K562 (cell line): ENCODE results near the gene NEDD4L. TPM values are rescaled to one million over a fixed set of nuclear protein-coding genes. Genes with fewer than 3 reads are reported as not detected.

Experiments
- ATAC-seq: fragments of 200-7000 bp; cut with Tn5 transposase; 3 replicates; pipeline ENCODE4 v1.9.1; 2020; ENCODE audit warnings: moderate library complexity
- BruUV-seq: library from RNA; stranded (reverse); fragments of 400-500 nt; replicated peaks from 2 replicates; lab custom pipeline; 2021; lab: Mats Ljungman, UMichigan
- CTCF ChIA-PET: fragments of 300-600 bp; formaldehyde crosslinking; extraction: SDS; loops from one replicate; lab custom pipeline; 2021; ENCODE audit warnings: low intra/inter-chr PET ratio; lab: Yijun Ruan, JAX
- POLR2A ChIA-PET: fragments of 300-600, 350-650 bp; sonication (Branson Sonifier 250); formaldehyde crosslinking; extraction: SDS; loops from one replicate; lab custom pipeline; 2021; ENCODE audit warnings: antibody characterized with exemption, inconsistent platforms; lab: Yijun Ruan, JAX
- DNase-seq, 4 experiments: peaks; one replicate each; pipeline versions ENCODE4 v3.0.0 to v3.0.0-alpha.2; 2011 to 2018; ENCODE audit warnings: low spot score in 3 of 4, mixed read lengths in 3 of 4; ENCODE audit errors: extremely low read depth in 1 of 4
- FAIRE-seq: peaks from 2 replicates; lab custom pipeline; 2011; peaks lifted over from hg19 to GRCh38; lab: Jason Lieb, UNC
- H2AFZ ChIP-seq: 2 replicates; pipeline ENCODE4 v1.6.0; 2011; ENCODE audit warnings: low read depth, low read length, control low read depth, inconsistent platforms
- H3K27ac ChIP-seq: fragments of 200-600 bp; 3 replicates; pipeline ENCODE4 v1.8.0; 2011; ENCODE audit warnings: low read depth, mild to moderate bottlenecking, control low read depth, inconsistent platforms, low read length, moderate library complexity, mixed read lengths; ENCODE audit errors: extremely low read depth
- H3K27me3 ChIP-seq, 2 experiments: fragments of 300-600 bp in 1 of 2; 2 replicates in 1 of 2; 3 replicates in 1 of 2; pipeline versions ENCODE4 v1.6.0 to v1.8.0; 2011; ENCODE audit warnings: inconsistent platforms in 2 of 2, low read length in 2 of 2, mild to moderate bottlenecking in 1 of 2, mixed read lengths in 1 of 2, moderate library complexity in 1 of 2; ENCODE audit not compliant: control insufficient read depth in 2 of 2, insufficient read depth in 2 of 2
- H3K36me3 ChIP-seq: fragments of 300-600 bp; 3 replicates; pipeline ENCODE4 v1.8.0; 2011; ENCODE audit warnings: mild to moderate bottlenecking, low read length, inconsistent platforms; ENCODE audit not compliant: control insufficient read depth, insufficient read depth
- H3K4me1 ChIP-seq, 2 experiments: fragments of 200-600 bp in 1 of 2; replicated peaks in 1 of 2; 2 replicates in 1 of 2; 3 replicates in 1 of 2; pipeline versions ENCODE4 v1.5.1 to v1.8.0; 2011; ENCODE audit warnings: inconsistent platforms in 2 of 2, low read length in 2 of 2, mild to moderate bottlenecking in 1 of 2, mixed read lengths in 1 of 2, moderate library complexity in 1 of 2; ENCODE audit not compliant: control insufficient read depth in 2 of 2, insufficient read depth in 2 of 2
- H3K4me2 ChIP-seq: 2 replicates; pipeline ENCODE4 v1.6.1; 2011; ENCODE audit warnings: low read length, control low read depth, inconsistent platforms, mixed read lengths; ENCODE audit not compliant: insufficient read depth
- H3K4me3 ChIP-seq: fragments of 200-600 bp; sonication (generic), shearing (Covaris generic); 2 replicates; pipeline ENCODE4 v1.5.1; 2016; ENCODE audit warnings: control low read depth, inconsistent platforms
- H3K79me2 ChIP-seq: fragments of 200-600 bp; 3 replicates; pipeline ENCODE4 v1.8.0; 2011; ENCODE audit warnings: low read length, inconsistent platforms; ENCODE audit not compliant: control insufficient read depth, insufficient read depth
- H3K9ac ChIP-seq, 2 experiments: 2 replicates each; pipeline versions ENCODE4 v1.6.0 to v1.6.1; 2011; ENCODE audit warnings: low read depth in 2 of 2, low read length in 2 of 2, control low read depth in 1 of 2, inconsistent platforms in 1 of 2, mild to moderate bottlenecking in 1 of 2, mixed read lengths in 1 of 2; ENCODE audit not compliant: insufficient read depth in 1 of 2
- H3K9me1 ChIP-seq: one replicate; pipeline ENCODE4 v1.6.0; 2011; ENCODE audit warnings: inconsistent platforms, mild to moderate bottlenecking, low read length, moderate library complexity; ENCODE audit not compliant: control insufficient read depth, insufficient read depth
- H3K9me3 ChIP-seq: replicated peaks from 2 replicates; pipeline ENCODE4 v1.5.1; 2011; ENCODE audit warnings: low read depth, low read length, inconsistent platforms; ENCODE audit not compliant: control insufficient read depth, insufficient read depth
- H4K20me1 ChIP-seq: replicated peaks from 2 replicates; pipeline ENCODE4 v1.6.1; 2011; ENCODE audit warnings: low read length, inconsistent platforms, mixed read lengths; ENCODE audit not compliant: control insufficient read depth, insufficient read depth
- ARID1B ChIP-seq: fragments of 450-650 bp; IDR thresholded peaks from 2 replicates; pipeline ENCODE4 v1.6.1; 2016; ENCODE audit warnings: antibody characterized with exemption, mild to moderate bottlenecking, inconsistent platforms
- BHLHE40 ChIP-seq: IDR thresholded peaks from 2 replicates; pipeline ENCODE4 v1.6.1; 2011; ENCODE audit warnings: low read length, improper control_type of control experiment
- CCAR2 ChIP-seq: fragments of 200-400 bp; formaldehyde crosslinking; IDR thresholded peaks from 2 replicates; pipeline ENCODE4 v1.6.1; 2017; ENCODE audit warnings: mild to moderate bottlenecking, low read depth, low read length
- FOSL1 ChIP-seq: fragments of 200-800 bp; sonication (Bioruptor generic); conservative IDR thresholded peaks from 2 replicates; pipeline ENCODE4 v1.6.1; 2016; ENCODE audit warnings: missing genetic modification characterization, missing compliant biosample characterization
- HNRNPK ChIP-seq: fragments of 200-400 bp; formaldehyde crosslinking; IDR thresholded peaks from one replicate; pipeline ENCODE4 v1.6.1; 2018; ENCODE audit warnings: mild to moderate bottlenecking, low read depth, low read length; ENCODE audit not compliant: poor library complexity, severe bottlenecking
- HNRNPUL1 ChIP-seq: fragments of 200-400 bp; formaldehyde crosslinking; IDR thresholded peaks from 2 replicates; pipeline ENCODE4 v1.6.1; 2017; ENCODE audit warnings: low read length
- JUN ChIP-seq, 2 experiments: sonication (generic) in 1 of 2; formaldehyde crosslinking in 1 of 2; IDR thresholded peaks; 2 replicates each; pipeline versions ENCODE4 v1.6.1 to v1.8.0; 2012 to 2022; ENCODE audit warnings: borderline replicate concordance in 2 of 2, mild to moderate bottlenecking in 2 of 2, improper control_type of control experiment in 1 of 2, low read depth in 1 of 2, low read length in 1 of 2, missing genetic modification reagents in 1 of 2
- JUND ChIP-seq, 2 experiments: IDR thresholded peaks; 2 replicates in 1 of 2; 3 replicates in 1 of 2; pipeline ENCODE4 v1.6.1; 2011; ENCODE audit warnings: borderline replicate concordance in 2 of 2, low read depth in 2 of 2, low read length in 2 of 2, improper control_type of control experiment in 1 of 2, missing biosample characterization in 1 of 2, missing genetic modification characterization in 1 of 2, missing genetic modification reagents in 1 of 2
- KDM1A ChIP-seq, 2 experiments: fragments of 450-650 bp; IDR thresholded peaks; 2 replicates each; pipeline ENCODE4 v1.6.1; 2016; ENCODE audit warnings: mild to moderate bottlenecking in 2 of 2
- PHB ChIP-seq: fragments of 250-450 bp; sonication (Bioruptor Pico); IDR thresholded peaks from 2 replicates; pipeline ENCODE4 v1.5.0; 2021
- RCOR1 ChIP-seq, 2 experiments: IDR thresholded peaks; 2 replicates each; pipeline ENCODE4 v1.6.1; 2012; ENCODE audit warnings: low read depth in 2 of 2, low read length in 2 of 2, borderline replicate concordance in 1 of 2, improper control_type of control experiment in 1 of 2
- SMARCA4 ChIP-seq: fragments of 450-650 bp; IDR thresholded peaks from 2 replicates; pipeline ENCODE4 v1.6.1; 2016
- SMARCE1 ChIP-seq: fragments of 450-650 bp; IDR thresholded peaks from 2 replicates; pipeline ENCODE4 v1.7.1; 2016; ENCODE audit warnings: mild to moderate bottlenecking
- whole genome bisulfite sequencing: fragments of 100-300 bp; shearing (Covaris generic); methylation state at CpG from one replicate; pipeline ENCODE4 v1.1.6; 2016; ENCODE audit warnings: low coverage, mixed read lengths; ENCODE audit not compliant: insufficient coverage; ENCODE audit errors: missing lambda C conversion rate; 5-methylcytosine and 5-hydroxymethylcytosine counted together
- in situ Hi-C: fragments of 300-500 bp; cut with MboI; formaldehyde crosslinking; loops from 4 replicates; pipeline ENCODE4 v1.15.0; 2018; ENCODE audit warnings: inconsistent platforms, mixed read lengths
- intact Hi-C: fragments of 100-400 bp; cut with micrococcal nuclease; formaldehyde crosslinking; loops from 2 replicates; pipeline ENCODE4 v1.14.2; 2022
- polyA plus RNA-seq, 8 experiments: library from polyadenylated mRNA; depleted of rRNA in 4 of 8; stranded (reverse) in 5 of 8; unstranded in 3 of 8; fragments of >200 nt; fragmentation: Nextera tagmentation in 2 of 8; fragmentation: Illumina TruSeq in 1 of 8; extraction: Ambion mirVana in 2 of 8; extraction: Trizol in 1 of 8; gene quantifications; 2 replicates each; pipeline versions ENCODE4 v1.2.1 to v1.2.3, GENCODE V29; 2011 to 2014; ENCODE audit warnings: inconsistent platforms in 1 of 8, missing spikeins in 1 of 8
- total RNA-seq, 7 experiments: library from RNA; depleted of rRNA in 6 of 7; stranded (reverse); fragments of >200 nt in 6 of 7; fragmentation: Illumina TruSeq in 2 of 7; extraction: Trizol in 2 of 7; gene quantifications; 2 replicates each; pipeline versions ENCODE4 v1.2.1 to v1.2.3, GENCODE V29; 2011 to 2021; ENCODE audit warnings: low replicate concordance in 1 of 7
- TF ChIP-seq, protein P1 (sequence below): fragments of 450-650 bp; IDR thresholded peaks from 2 replicates; pipeline ENCODE4 v1.6.1; 2016
- TF ChIP-seq, protein P2 (sequence below), 2 experiments: fragments of 450-650 bp; conservative IDR thresholded peaks; 2 replicates each; pipeline ENCODE4 v1.6.1; 2017; ENCODE audit warnings: mild to moderate bottlenecking in 2 of 2, moderate library complexity in 2 of 2
- TF ChIP-seq, protein P3 (sequence below), 2 experiments: fragments of 450-650 bp in 1 of 2; sonication (generic) in 1 of 2; formaldehyde crosslinking in 1 of 2; IDR thresholded peaks in 1 of 2; conservative IDR thresholded peaks in 1 of 2; 2 replicates each; pipeline versions ENCODE4 v1.6.1 to v1.8.1; 2016 to 2023; ENCODE audit warnings: mild to moderate bottlenecking in 2 of 2, moderate library complexity in 2 of 2, inconsistent platforms in 1 of 2, missing genetic modification reagents in 1 of 2
- TF ChIP-seq, protein P4 (sequence below): fragments of 250-450 bp; sonication (Bioruptor Pico); IDR thresholded peaks from 2 replicates; pipeline ENCODE4 v1.5.0; 2020; ENCODE audit warnings: mild to moderate bottlenecking

The NEDD4L gene
- total and polyA plus RNA-seq, 9 of the 15 experiments (the other 6 are each of a cell fraction or from before 2014, with no cell fraction given) = 8.1 to 33.4 (median 19.9) TPM

DNA sequence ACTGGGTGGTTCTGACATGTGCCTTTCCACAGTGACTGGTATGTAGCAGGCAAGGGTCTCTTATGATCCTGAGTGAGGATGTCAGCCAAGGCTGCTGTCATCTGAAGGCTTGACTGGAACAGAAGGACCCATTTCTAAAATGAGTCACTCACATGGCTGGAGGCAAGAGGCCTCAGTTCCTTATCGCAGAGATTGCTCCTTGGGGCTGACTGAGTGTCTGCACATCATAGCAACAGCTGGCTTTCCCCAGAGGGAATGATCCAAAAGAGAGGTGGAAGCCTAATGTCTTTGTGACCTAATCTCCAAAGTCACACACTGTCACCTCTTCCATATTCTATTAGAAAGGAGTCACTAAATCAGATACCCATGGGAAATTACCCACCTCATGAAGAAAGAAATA, 114.0 kb downstream of the NEDD4L start:
- H3K79me2 ChIP-seq = peaks cover 7% of the 10 kb centered on the region; the same call in 1 of the 3 replicates
- no peak overlapping the region for H2AFZ ChIP-seq
- no peak overlapping the region for H3K4me3 ChIP-seq
- intact Hi-C loops = no loop called here
- no TSS peak for BruUV-seq
- no peak overlapping the region for H3K27ac ChIP-seq
- ATAC-seq (peak; percentile 62), FAIRE-seq (peak; percentile 73), DNase-seq (peak in 2 of 4 experiments; percentile 13 to 48)
- in situ Hi-C loops = no loop called here
- no peak overlapping the region for H3K9ac ChIP-seq
- H4K20me1 ChIP-seq = no peaks in the 10 kb centered on the region
- WGBS = 0% methylated on average over 1 of the region's 1 CpG
- H3K9me3 ChIP-seq = no peaks in the 10 kb centered on the region
- peaks cover 2% of the 10 kb centered on the region for H3K9me1 ChIP-seq
- H3K36me3 ChIP-seq = no peaks in the 10 kb centered on the region
- H3K27me3 ChIP-seq = no peaks in the 10 kb centered on the region
- no peak overlapping the region for H3K4me2 ChIP-seq
- peaks cover 0 to 11% of the 10 kb centered on the region in 2 experiments; a peak in 3 of 5 replicates for H3K4me1 ChIP-seq
- ChIA-PET CTCF (no interaction called here), POLR2A (no interaction called here)
- peak; percentile 58; the same call in 1 of the 2 replicates for TF ChIP-seq JUN (IDR thresholded peaks at IDR 0.05; ENCODE audit: borderline replicate concordance, low read depth, low read length)
- TF ChIP-seq JUN (CRISPR knock-in tag; IDR thresholded peaks at IDR 0.05; ENCODE audit: borderline replicate concordance) = no peak
- no peak for TF ChIP-seq CCAR2
- TF ChIP-seq PHB (CRISPR knock-in tag) = no peak
- TF ChIP-seq SMARCA4 = 0 out of 2 replicates have a peak, but pooled peaks have one; percentile 21
- TF ChIP-seq JUND (IDR thresholded peaks at IDR 0.05; ENCODE audit: borderline replicate concordance, low read depth, low read length) = peak; percentile 83
- TF ChIP-seq JUND (tag; IDR thresholded peaks at IDR 0.05; ENCODE audit: borderline replicate concordance, low read depth, low read length) = peak; percentile 66; the same call in 1 of the 3 replicates
- TF ChIP-seq HNRNPUL1 = no peak
- peak in 1 of 2 experiments; percentile 23; a peak in 1 of 4 replicates for TF ChIP-seq KDM1A (IDR thresholded peaks at IDR 0.05)
- TF ChIP-seq FOSL1 (tag) = peak; percentile 79
- peak; percentile 14; the same call in 1 of the 2 replicates for TF ChIP-seq ARID1B
- TF ChIP-seq HNRNPK = no peak
- TF ChIP-seq, protein P1, sequence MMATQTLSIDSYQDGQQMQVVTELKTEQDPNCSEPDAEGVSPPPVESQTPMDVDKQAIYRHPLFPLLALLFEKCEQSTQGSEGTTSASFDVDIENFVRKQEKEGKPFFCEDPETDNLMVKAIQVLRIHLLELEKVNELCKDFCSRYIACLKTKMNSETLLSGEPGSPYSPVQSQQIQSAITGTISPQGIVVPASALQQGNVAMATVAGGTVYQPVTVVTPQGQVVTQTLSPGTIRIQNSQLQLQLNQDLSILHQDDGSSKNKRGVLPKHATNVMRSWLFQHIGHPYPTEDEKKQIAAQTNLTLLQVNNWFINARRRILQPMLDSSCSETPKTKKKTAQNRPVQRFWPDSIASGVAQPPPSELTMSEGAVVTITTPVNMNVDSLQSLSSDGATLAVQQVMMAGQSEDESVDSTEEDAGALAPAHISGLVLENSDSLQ = peak; percentile 31; the same call in 1 of the 2 replicates
- TF ChIP-seq, protein P2, sequence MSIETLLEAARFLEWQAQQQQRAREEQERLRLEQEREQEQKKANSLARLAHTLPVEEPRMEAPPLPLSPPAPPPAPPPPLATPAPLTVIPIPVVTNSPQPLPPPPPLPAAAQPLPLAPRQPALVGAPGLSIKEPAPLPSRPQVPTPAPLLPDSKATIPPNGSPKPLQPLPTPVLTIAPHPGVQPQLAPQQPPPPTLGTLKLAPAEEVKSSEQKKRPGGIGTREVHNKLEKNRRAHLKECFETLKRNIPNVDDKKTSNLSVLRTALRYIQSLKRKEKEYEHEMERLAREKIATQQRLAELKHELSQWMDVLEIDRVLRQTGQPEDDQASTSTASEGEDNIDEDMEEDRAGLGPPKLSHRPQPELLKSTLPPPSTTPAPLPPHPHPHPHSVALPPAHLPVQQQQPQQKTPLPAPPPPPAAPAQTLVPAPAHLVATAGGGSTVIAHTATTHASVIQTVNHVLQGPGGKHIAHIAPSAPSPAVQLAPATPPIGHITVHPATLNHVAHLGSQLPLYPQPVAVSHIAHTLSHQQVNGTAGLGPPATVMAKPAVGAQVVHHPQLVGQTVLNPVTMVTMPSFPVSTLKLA (conservative IDR thresholded peaks at IDR 0.05) = no peak
- peak in 1 of 2 experiments; percentile 56; a peak in 1 of 4 replicates for TF ChIP-seq RCOR1 (IDR thresholded peaks at IDR 0.05; ENCODE audit: borderline replicate concordance in 1 of 2, low read depth in 2 of 2, low read length in 2 of 2)
- TF ChIP-seq SMARCE1 = peak; percentile 14; the same call in 1 of the 2 replicates
- TF ChIP-seq, protein P3, sequence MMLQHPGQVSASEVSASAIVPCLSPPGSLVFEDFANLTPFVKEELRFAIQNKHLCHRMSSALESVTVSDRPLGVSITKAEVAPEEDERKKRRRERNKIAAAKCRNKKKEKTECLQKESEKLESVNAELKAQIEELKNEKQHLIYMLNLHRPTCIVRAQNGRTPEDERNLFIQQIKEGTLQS (IDR thresholded peaks at IDR 0.05) = peak; percentile 60
- TF ChIP-seq, protein P3 (CRISPR knock-in tag; conservative IDR thresholded peaks at IDR 0.05) = no peak
- TF ChIP-seq BHLHE40 = no peak
- TF ChIP-seq, protein P4, sequence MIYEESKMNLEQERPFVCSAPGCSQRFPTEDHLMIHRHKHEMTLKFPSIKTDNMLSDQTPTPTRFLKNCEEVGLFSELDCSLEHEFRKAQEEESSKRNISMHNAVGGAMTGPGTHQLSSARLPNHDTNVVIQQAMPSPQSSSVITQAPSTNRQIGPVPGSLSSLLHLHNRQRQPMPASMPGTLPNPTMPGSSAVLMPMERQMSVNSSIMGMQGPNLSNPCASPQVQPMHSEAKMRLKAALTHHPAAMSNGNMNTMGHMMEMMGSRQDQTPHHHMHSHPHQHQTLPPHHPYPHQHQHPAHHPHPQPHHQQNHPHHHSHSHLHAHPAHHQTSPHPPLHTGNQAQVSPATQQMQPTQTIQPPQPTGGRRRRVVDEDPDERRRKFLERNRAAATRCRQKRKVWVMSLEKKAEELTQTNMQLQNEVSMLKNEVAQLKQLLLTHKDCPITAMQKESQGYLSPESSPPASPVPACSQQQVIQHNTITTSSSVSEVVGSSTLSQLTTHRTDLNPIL (CRISPR knock-in tag) = no peak
